ENCODE data around the gene EIF4G3. TPM values are rescaled to one million over a fixed set of nuclear protein-coding genes. Genes with fewer than 3 reads are reported as not detected.
A peak's percentile ranks its signal among the peaks of the same experiment; 100 is the strongest.

EIF4G3 gene
- total RNA-seq, 2 donors from 2014 or later: 70.3 to 70.5 TPM

DNA sequence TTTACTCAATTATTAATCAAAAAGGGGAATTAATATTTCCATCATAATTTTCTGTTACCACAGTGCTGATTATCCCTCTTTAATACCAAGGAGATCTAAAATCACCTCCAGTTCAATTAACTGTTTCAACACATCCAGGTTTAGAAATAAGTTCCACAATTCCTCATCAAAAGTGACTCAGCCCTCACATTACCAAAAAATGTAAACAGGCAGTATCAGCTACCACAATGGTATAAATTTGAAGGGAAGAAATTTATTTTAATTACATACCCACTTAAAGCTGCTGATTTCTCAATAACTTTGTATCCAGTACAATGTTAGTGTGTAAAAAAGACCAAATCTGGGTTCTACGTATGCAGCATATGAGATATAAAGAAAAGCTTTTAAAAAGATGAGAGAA lies 51.9 kb downstream of the EIF4G3 start:
- no peak overlapping the region for H3K4me3 ChIP-seq
- DNase-seq: no peak
- H3K4me1 ChIP-seq: no peaks in the 10 kb centered on the region
- no peaks in the 10 kb centered on the region for H3K36me3 ChIP-seq
- intact Hi-C loops (cut with DNase I): no loop called here
- H3K9me3 ChIP-seq: no peaks in the 10 kb centered on the region
- no peak overlapping the region for H3K27ac ChIP-seq
- no peak overlapping the region for H3K9ac ChIP-seq (ENCODE audit: low read depth in 2 of 2, low read length in 2 of 2)
- no peaks in the 10 kb centered on the region for H3K27me3 ChIP-seq
- TF ChIP-seq, protein P1, sequence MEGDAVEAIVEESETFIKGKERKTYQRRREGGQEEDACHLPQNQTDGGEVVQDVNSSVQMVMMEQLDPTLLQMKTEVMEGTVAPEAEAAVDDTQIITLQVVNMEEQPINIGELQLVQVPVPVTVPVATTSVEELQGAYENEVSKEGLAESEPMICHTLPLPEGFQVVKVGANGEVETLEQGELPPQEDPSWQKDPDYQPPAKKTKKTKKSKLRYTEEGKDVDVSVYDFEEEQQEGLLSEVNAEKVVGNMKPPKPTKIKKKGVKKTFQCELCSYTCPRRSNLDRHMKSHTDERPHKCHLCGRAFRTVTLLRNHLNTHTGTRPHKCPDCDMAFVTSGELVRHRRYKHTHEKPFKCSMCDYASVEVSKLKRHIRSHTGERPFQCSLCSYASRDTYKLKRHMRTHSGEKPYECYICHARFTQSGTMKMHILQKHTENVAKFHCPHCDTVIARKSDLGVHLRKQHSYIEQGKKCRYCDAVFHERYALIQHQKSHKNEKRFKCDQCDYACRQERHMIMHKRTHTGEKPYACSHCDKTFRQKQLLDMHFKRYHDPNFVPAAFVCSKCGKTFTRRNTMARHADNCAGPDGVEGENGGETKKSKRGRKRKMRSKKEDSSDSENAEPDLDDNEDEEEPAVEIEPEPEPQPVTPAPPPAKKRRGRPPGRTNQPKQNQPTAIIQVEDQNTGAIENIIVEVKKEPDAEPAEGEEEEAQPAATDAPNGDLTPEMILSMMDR (IDR thresholded peaks at IDR 0.05): no peak

DNA sequence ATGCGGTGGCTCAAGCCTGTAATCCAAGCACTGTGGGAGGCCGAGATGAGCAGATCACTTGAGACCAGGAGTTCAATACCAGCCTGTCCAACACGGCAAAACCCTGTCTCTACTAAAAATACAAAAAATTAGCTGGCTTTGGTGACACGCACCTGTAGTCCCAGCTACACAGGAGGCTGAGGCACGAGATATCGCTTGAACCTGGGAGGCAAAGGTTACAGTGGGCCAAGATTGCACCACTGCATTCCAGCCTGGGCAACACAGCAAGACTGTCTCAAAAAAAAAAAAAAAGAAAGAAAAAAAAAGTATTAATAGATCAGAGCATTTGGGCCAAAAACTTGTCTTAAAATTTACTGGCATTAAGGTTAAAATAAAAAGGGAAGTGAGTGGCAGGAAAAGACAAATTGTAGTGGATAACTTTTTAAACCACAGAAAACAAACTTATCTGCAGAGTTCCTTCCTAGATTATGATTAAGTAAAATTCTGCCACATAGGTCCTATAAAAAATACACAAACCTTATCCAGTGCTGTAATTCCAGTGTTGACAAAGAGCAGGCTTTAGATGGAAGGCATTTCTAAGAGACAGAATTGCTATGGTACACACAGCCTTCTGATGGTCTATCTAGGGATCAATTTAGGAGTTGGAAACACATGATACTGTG lies 53.3 kb downstream of the EIF4G3 start:
- Histone ChIP-seq H3K9ac (ENCODE audit: low read depth in 2 of 2, low read length in 2 of 2) (no peak overlapping the region), H3K4me3 (no peak overlapping the region), H3K36me3 (no peaks in the 10 kb centered on the region), H3K9me3 (no peaks in the 10 kb centered on the region), H3K4me1 (no peaks in the 10 kb centered on the region), H3K27ac (peak overlapping the region; percentile 34), H3K27me3 (no peaks in the 10 kb centered on the region)
- TF ChIP-seq, protein P1 (IDR thresholded peaks at IDR 0.05): no peak
- DNase-seq: no peak
- intact Hi-C loops (cut with DNase I): no loop called here

DNA sequence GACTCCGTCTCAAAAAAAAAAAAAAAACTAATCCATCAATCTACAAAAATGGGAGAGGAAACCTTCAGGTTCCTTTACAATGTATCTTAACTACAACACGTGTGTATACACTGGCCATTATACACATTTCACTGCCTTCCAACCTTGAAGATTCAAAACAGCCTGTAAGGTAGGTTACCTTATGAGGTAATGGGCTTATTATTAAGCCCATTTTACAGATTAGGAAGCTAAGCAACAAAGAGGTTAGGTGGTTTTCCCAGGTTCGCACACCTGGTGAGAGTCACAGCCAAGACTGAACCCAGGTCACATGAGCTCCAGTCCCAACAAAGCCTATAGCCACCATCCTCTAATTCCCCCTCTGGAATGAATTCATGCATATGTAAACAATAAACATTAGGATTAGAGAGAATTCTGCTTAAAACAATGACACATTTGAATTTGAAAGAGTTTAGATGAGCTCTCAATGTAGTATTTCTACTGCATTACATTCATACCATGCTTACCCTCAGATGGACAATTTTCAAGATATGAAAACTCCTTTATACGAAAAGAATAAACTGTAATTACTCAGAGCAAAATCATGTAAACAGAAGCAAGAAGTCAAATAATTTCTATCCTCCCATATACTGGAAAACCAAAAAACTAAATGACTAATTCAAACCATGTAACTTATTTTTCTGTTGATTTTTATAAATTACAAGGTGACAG lies 54.8 kb downstream of the EIF4G3 start:
- Histone ChIP-seq H3K4me1 (no peaks in the 10 kb centered on the region), H3K4me3 (no peak overlapping the region), H3K36me3 (no peaks in the 10 kb centered on the region), H3K9ac (ENCODE audit: low read depth in 2 of 2, low read length in 2 of 2) (no peak overlapping the region), H3K27ac (no peak overlapping the region), H3K27me3 (no peaks in the 10 kb centered on the region), H3K9me3 (no peaks in the 10 kb centered on the region)
- intact Hi-C loops (cut with DNase I): no loop called here
- no peak for DNase-seq
- TF ChIP-seq, protein P1 (IDR thresholded peaks at IDR 0.05): no peak

DNA sequence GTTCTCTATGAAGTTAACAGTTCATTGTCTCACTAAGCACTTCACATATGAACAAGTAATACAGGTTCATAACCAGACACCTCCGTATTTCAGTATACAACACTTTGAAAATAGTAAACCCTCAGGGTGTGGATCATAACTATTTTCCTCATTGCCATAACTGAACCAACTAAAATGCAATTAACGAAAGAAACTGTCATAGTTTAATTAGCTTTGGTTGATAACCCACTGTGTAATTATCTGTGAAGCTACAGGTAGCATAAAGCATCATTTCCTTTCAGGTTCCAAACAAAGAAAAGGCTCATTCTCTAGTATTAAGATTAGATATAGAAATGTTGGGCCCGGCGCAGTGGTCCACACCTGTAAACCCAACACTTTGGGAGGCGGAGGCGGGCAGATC lies 58.5 kb downstream of the EIF4G3 start:
- intact Hi-C loops (cut with DNase I): no loop called here
- no peaks in the 10 kb centered on the region for H3K9me3 ChIP-seq
- H3K27ac ChIP-seq: peak overlapping the region; percentile 42
- H3K27me3 ChIP-seq: no peaks in the 10 kb centered on the region
- no peak overlapping the region for H3K4me3 ChIP-seq
- TF ChIP-seq, protein P1 (IDR thresholded peaks at IDR 0.05): no peak
- no peaks in the 10 kb centered on the region for H3K4me1 ChIP-seq
- DNase-seq: no peak
- H3K36me3 ChIP-seq: no peaks in the 10 kb centered on the region
- H3K9ac ChIP-seq (ENCODE audit: low read depth in 2 of 2, low read length in 2 of 2): peak overlapping the region in 1 of 2 donors; percentile 60

DNA sequence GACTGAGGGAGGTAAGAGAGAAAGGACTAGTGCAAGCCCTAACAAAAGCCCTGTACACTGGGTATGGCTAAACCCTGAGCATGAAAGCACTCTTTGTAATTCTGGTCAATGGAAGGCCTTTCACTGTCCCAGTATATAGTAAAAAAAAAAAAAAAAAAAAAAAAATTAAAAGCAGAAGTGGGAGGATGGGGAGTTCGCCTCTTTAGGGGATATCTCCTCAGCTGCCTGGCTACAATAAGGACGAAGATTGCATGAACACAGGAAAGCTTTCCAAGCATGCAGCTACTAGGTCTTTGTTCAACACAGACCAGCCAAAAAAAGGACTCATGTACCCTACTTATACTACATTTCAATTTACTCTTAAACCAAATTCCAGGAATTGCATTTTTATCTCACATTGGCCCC lies 59.1 kb downstream of the EIF4G3 start:
- intact Hi-C loops (cut with DNase I): no loop called here
- Histone ChIP-seq H3K9me3 (no peaks in the 10 kb centered on the region), H3K4me3 (no peak overlapping the region), H3K27me3 (no peaks in the 10 kb centered on the region), H3K4me1 (no peaks in the 10 kb centered on the region), H3K9ac (ENCODE audit: low read depth in 2 of 2, low read length in 2 of 2) (peak overlapping the region in 1 of 2 donors; percentile 60), H3K27ac (peak overlapping the region; percentile 42), H3K36me3 (no peaks in the 10 kb centered on the region)
- no peak for DNase-seq
- TF ChIP-seq, protein P1 (IDR thresholded peaks at IDR 0.05): no peak
